IPS DF 19.7 (cell line): ENCODE data around the gene ARHGEF16.

ENCODE experiments used
- DNase-seq: peaks from one replicate; pipeline ENCODE4 v3.0.0-alpha.2; 2013; ENCODE audit warnings: low read depth, low spot score

Gene ARHGEF16

DNA sequence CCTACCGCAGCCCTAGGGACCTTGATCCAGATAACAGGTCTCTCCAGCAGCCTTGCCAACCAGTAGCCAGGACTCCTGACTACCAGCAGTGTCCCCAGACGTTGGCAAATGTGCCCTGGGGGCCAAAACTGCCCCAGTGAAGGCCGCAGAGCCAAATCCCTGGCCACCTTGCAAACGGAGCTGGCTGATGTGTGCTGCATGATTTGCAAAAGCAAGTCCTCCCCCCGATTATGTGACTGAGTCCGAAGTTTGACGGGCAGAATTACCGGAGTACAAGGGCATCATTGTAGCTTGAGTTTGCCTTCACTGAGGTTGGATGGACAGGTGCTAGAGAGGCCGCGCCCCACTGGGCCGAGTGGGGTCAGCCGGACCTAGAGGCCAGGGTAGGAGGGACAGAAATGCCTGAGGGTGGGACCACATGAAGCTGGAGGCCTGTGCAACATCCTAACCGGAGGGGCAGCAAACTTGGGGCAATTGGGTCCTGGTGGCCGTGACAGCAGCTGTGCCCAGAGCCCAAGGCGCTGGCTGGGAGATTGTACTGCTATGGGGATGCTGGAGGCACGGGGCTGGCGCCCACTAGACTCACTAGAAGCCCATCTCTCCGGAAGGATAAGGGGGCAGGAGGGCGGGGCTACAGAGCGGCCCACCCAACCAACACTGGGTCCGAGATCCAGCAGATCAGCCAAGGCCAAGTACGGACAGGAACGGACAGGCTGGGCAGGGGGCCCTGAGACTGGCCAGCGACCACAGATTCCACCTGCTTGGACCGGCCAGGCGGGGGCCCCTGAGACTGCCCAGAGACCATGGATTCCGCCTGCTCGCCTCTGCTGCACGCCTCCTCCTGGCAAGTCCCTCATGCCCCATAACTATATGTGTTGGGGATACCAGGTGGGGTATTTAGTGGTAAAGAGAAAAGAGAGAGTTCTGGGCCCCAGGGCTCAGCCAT is 2.8 kb downstream of the ARHGEF16 start:
- DNase-seq = no peak

GRCh38 chr1:3457910-3458883 is 3.7 kb downstream of the ARHGEF16 start:
- DNase-seq = no peak

DNA sequence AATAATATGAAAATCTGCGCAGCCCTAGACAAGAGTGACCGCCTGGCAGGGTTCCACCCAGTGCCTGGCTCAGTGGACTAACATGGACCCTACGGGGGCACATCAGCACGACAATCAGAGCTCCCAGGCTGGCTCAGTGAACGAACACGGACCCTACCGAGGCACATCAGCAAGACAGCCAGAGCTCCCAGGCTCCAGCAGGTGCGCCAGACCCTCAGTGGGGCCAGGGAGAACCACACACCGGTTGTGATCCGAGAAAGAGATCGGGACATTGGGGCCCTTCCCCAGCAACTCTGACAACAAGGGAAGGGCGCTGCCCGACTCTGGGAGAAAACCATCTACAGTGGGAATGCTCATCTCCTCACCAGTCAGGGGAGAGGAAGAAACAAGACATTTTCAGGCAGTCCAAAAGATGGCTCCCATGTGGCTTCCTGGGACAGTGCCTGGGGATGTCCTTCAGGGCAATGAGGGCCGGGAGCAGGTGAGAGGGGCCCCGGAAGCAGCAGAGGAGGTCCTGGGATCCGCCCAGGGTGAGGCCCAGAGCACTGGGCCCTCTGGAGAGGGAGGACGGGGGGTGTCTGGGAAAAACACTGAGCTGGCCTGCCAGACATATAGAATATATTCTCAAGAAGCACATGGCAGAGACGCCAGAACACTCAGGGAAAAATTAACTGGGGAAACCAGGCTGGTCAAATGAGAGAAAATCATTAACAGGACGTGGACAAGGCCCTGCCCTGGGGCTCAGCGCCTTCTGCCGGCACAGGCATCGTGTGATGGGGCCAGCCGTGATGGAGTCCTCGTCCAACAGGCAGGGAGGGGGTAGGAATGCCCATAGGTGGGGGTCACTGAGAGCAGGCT is 4.8 kb downstream of the ARHGEF16 start:
- DNase-seq = no peak

- no peak for DNase-seq
These were observed 5.6 kb downstream of the ARHGEF16 start for GRCh38 chr1:3459940-3460671.

DNA sequence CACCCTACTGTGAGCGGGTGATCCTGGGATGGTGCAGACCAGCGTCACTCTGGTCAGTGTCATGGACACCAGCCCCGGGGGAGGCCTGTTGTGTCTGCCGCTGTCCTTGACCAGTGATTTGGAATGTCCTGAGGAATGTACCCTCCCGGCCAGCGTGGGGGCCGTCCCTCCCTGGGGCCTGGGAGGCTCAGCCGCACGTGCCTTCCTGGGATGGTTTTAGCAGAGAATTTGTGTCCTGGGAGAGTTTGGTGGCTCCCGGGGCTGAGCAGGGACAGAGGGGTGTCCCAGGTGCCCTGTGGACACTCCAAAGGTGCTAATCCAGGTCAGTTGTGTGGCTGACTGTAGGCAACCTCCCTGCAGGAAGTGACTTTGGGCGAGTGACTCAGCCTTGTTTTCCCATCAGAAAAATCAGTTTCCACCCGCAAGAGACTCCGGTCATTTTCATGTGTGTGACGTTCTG is 6.2 kb downstream of the ARHGEF16 start:
- no peak for DNase-seq

GRCh38 chr1:3461238-3461933 is 6.9 kb downstream of the ARHGEF16 start:
- no peak for DNase-seq

DNA sequence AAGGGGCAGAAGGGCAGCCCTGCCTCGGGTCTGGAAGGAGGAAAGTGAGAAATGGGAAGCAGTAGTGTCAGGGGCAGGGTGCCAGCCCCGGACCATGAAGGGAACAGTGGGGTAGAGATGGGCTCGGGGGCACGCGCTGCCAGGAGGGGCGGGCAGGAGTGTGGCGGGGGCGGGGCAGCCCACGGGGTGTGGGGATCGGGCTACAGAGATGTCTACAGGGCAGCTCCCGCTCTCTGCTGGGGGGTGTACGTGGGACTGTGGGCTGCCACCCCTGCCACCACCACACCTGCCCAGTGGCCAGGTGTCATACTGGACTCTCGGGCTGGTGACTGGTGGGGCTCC is 7.4 kb downstream of the ARHGEF16 start:
- DNase-seq = no peak

- no peak for DNase-seq
These were observed 8.0 kb downstream of the ARHGEF16 start for GRCh38 chr1:3462356-3463012.

GRCh38 chr1:3463013-3463385 is 8.5 kb downstream of the ARHGEF16 start:
- no peak for DNase-seq

DNA sequence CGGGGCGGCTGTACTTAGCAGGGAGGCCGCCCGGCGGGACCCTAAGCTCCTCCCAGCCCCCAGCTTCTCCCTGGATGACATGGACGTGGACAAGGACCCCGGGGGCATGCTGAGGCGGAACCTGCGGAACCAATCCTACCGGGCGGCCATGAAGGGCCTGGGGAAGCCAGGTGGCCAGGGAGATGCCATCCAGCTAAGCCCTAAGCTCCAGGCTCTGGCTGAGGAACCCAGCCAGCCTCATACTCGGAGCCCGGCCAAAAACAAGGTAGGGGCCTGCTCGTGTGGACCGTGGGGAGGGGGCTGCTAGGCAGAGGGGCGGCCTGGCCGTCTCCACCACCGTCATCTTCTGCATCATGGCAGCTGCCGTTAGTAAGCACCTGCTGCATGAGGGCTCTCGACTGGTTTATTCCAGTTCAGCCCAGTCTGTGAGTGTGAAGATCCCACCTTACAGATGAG is 9.0 kb downstream of the ARHGEF16 start:
- no peak for DNase-seq

DNA sequence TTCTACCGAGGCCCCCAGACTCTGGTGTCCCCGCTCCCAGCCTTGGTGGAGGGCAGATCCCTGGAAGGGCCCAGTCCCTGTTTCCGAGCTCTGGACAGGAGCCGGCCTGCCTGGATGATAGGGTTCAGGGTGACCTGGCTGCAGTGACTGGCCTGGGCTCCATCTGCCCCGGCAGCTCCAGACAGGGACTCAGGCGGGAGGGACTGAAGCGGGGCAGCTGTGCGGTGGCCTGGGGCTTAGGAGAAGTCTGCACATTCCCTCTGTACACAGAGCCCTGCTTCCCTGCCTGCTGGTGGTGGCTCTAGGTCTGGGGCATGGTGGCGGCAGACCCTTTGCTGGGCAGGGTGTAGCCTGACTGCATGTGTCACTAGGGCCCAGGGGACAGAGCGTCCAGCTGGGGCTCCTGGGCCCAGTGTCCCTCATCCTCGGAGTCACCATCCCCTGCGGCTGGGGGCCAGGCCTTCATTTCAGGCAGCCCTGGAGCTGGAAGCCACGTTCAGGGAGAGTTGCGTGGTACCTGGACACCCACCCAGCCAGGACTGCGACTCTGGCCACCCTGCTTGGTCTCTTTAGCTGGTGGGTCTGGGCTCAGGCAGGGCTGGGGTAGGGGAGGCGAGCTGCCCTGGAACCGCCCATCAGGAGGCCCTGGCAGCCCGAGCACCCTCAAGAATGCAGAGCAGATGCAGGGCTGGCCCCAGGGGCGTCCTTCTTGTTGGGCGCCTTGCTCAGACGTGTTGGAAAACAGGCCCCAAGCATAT is 9.6 kb downstream of the ARHGEF16 start:
- DNase-seq = no peak

DNA sequence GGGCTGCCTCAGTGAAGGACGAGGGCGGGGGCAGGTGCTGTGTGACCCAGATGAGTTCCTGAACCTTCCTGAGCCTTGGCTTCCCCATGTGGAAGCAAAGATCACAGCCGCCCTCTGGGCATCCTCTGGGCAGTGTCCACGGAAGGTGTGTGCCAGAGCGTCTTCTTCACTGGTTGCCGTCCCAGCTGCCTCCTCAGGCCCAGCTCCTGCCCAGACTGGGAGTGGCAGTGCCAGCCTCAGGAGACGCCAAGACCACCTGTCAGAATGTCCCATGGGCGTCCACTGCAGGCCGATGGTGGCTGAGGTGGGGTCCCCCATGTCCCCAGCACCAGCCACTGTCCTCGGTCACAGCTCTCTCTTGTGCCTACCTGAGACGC is 10.2 kb downstream of the ARHGEF16 start:
- DNase-seq = no peak

DNA sequence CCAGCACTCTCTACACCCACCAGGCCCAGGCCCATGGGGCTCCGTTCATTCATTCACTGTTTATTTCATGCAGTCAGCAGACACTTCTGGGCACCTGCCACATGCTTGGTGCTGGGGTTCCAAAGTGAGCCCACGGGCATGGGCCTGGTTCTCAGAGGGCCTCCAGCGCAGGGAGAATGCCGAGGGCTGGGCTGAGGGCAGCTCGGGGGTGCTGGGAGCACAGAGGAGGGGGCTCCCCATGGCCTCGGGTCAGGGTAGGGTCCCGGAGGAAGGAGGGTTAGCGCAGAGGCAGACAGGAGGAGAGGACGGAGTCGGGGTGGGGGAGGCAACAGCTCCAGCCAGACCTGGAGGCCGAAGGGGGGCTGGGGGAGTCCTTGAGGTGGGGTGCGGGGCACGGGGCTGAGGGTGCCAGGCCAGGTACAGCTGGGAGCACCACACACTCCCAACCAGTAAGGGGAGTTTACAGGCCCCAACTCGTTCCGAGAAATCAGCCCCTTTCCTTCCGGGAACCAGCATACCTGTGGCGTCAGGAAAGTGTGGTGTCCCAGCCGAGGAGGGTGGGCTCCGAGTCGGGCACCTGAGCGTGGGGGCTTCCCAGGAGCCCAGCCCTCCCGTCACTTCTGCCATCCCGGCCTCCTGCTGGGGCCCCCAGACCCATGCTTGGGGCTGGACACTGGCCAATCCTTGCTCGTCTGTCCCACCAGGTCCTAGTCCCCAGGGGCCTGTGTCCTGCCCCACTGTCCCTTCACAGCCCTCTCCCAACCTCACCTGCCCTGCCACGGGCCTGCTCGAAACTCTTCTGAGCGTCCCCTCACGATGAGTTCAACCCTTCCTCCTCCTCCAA is 10.8 kb downstream of the ARHGEF16 start:
- DNase-seq = no peak

- no peak for DNase-seq
These were observed 11.5 kb downstream of the ARHGEF16 start for GRCh38 chr1:3465935-3466321.

- DNase-seq = no peak
These were observed 12.1 kb downstream of the ARHGEF16 start for GRCh38 chr1:3466366-3467075.

DNA sequence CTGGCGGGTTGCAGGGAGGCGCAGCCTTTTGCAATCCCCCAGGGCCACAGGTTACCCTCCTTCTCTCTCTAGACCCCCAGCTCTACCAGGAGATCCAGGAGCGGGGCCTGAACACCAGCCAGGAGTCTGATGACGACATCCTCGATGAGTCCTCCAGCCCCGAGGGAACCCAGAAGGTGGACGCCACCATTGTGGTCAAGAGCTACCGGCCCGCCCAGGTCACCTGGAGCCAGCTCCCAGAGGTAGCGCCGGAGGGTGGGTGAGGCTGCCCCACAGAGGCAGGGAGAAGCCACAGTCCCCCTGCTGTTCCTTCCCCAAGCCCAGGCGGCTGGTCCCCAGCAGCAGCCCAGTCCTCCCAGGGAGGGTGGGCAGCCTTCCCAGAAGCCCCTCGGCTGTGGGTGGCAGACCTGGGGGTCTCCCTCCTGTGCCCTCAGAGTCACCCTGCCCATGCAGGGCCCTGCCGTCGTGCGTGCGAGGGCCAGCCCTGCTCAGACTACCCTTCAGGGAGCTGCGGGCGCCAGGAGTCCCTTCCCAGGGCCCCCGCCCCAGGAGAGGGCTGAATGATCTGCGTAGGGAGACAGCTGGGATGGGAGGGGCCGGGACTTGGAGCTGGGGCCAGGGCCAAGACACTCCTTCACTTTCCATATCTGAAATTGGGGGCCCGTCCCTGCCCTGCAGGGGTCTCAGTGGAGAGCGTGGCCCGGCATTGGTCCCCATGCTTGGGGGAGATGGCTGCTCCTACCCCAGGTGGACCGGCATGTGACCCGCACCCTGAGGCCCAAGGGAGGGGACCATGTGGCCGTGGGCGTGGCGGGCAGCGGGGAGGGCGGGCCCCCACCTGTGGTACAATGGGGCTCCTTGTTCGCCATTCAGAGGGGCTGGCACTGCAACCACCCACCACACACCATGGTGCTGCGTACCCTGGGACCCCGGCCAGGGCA is 12.9 kb downstream of the ARHGEF16 start:
- DNase-seq = no peak
